Fibroblast of mammary gland (primary cell): Measurements from ENCODE around the gene EEF1AKMT3.
A peak's percentile ranks its signal among the peaks of the same experiment; 100 is the strongest.

Experiments
- DNase-seq: peaks from one replicate; pipeline ENCODE4 v3.0.0-alpha.2; 2010; ENCODE audit warnings: low read depth
- H3K4me3 ChIP-seq: 2 replicates; pipeline ENCODE4 v1.5.1; 2011; ENCODE audit warnings: low read depth, mild to moderate bottlenecking, low read length, moderate library complexity; ENCODE audit not compliant: control insufficient read depth
- CTCF ChIP-seq: conservative IDR thresholded peaks from 2 replicates; pipeline ENCODE4 v1.5.1; 2011; ENCODE audit warnings: low read depth, low read length, inconsistent platforms; ENCODE audit not compliant: control insufficient read depth, insufficient read depth

The EEF1AKMT3 gene

GRCh38 chr12:57783861-57784260 lies 11.4 kb downstream of the EEF1AKMT3 start:
- H3K4me3 ChIP-seq = no peak overlapping the region
- no peak for TF ChIP-seq CTCF
- DNase-seq = no peak

- H3K4me3 ChIP-seq = no peak overlapping the region
- DNase-seq = peak; percentile 89
- TF ChIP-seq CTCF = no peak
Measured at GRCh38 chr12:57793920-57794319, 21.5 kb downstream of the EEF1AKMT3 start.

- H3K4me3 ChIP-seq = no peak overlapping the region
- no peak for DNase-seq
- no peak for TF ChIP-seq CTCF
Measured at GRCh38 chr12:57795354-57795753, 22.9 kb downstream of the EEF1AKMT3 start.

- no peak for DNase-seq
- no peak for TF ChIP-seq CTCF
- no peak overlapping the region for H3K4me3 ChIP-seq
Measured at GRCh38 chr12:57796996-57797395, 24.6 kb downstream of the EEF1AKMT3 start.

- DNase-seq = no peak
- H3K4me3 ChIP-seq = no peak overlapping the region
- TF ChIP-seq CTCF = no peak
Measured at GRCh38 chr12:57797933-57798332, 25.5 kb downstream of the EEF1AKMT3 start.

GRCh38 chr12:57800965-57801364 lies 28.6 kb downstream of the EEF1AKMT3 start:
- no peak overlapping the region for H3K4me3 ChIP-seq
- no peak for TF ChIP-seq CTCF
- no peak for DNase-seq

- DNase-seq = no peak
- no peak overlapping the region for H3K4me3 ChIP-seq
- no peak for TF ChIP-seq CTCF
Measured at GRCh38 chr12:57802607-57803006, 30.2 kb downstream of the EEF1AKMT3 start.
